ENCODE data around the gene SEZ6L2. TPM values are rescaled to one million over a fixed set of nuclear protein-coding genes. Genes with fewer than 3 reads are reported as not detected.
A peak's percentile ranks its signal among the peaks of the same experiment; 100 is the strongest.

SEZ6L2 gene
- total and polyA plus RNA-seq, 2 of the 13 experiments (the other 11 are each of a cell fraction or from before 2014, with no cell fraction given): 14.9 to 16.9 TPM

- no peak for TF ChIP-seq CBX1 (IDR thresholded peaks at IDR 0.05; ENCODE audit: low read depth)
- TF ChIP-seq ZBTB39 (CRISPR knock-in tag; IDR thresholded peaks at IDR 0.05): no peak
- TF ChIP-seq, protein P1, sequence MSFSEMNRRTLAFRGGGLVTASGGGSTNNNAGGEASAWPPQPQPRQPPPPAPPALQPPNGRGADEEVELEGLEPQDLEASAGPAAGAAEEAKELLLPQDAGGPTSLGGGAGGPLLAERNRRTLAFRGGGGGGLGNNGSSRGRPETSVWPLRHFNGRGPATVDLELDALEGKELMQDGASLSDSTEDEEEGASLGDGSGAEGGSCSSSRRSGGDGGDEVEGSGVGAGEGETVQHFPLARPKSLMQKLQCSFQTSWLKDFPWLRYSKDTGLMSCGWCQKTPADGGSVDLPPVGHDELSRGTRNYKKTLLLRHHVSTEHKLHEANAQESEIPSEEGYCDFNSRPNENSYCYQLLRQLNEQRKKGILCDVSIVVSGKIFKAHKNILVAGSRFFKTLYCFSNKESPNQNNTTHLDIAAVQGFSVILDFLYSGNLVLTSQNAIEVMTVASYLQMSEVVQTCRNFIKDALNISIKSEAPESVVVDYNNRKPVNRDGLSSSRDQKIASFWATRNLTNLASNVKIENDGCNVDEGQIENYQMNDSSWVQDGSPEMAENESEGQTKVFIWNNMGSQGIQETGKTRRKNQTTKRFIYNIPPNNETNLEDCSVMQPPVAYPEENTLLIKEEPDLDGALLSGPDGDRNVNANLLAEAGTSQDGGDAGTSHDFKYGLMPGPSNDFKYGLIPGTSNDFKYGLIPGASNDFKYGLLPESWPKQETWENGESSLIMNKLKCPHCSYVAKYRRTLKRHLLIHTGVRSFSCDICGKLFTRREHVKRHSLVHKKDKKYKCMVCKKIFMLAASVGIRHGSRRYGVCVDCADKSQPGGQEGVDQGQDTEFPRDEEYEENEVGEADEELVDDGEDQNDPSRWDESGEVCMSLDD (CRISPR knock-in tag; IDR thresholded peaks at IDR 0.05; ENCODE audit: borderline replicate concordance): 0 out of 2 replicates have a peak, but pooled peaks have one; percentile 69
- TF ChIP-seq, protein P2, sequence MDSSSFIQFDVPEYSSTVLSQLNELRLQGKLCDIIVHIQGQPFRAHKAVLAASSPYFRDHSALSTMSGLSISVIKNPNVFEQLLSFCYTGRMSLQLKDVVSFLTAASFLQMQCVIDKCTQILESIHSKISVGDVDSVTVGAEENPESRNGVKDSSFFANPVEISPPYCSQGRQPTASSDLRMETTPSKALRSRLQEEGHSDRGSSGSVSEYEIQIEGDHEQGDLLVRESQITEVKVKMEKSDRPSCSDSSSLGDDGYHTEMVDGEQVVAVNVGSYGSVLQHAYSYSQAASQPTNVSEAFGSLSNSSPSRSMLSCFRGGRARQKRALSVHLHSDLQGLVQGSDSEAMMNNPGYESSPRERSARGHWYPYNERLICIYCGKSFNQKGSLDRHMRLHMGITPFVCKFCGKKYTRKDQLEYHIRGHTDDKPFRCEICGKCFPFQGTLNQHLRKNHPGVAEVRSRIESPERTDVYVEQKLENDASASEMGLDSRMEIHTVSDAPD (CRISPR knock-in tag; IDR thresholded peaks at IDR 0.05): 0 out of 2 replicates have a peak, but pooled peaks have one; percentile 43
- peak; percentile 92; the same call in 1 of the 2 replicates for TF ChIP-seq EEA1 (CRISPR knock-in tag; IDR thresholded peaks at IDR 0.05; ENCODE audit: borderline replicate concordance)
- peak; percentile 1 for TF ChIP-seq KLF11 (CRISPR knock-in tag; IDR thresholded peaks at IDR 0.05)
- TF ChIP-seq SOX13 (IDR thresholded peaks at IDR 0.05): 0 out of 2 replicates have a peak, but pooled peaks have one; percentile 37
- peak in 1 of 2 experiments; percentile 24; a peak in 1 of 4 replicates for TF ChIP-seq SOX13 (CRISPR knock-in tag; conservative IDR thresholded peaks at IDR 0.05 in 1 of 2, IDR thresholded peaks at IDR 0.05 in 1 of 2)
- 0 out of 2 replicates have a peak, but pooled peaks have one; percentile 77 for TF ChIP-seq NAIF1 (CRISPR knock-in tag; IDR thresholded peaks at IDR 0.05; ENCODE audit: borderline replicate concordance)
- TF ChIP-seq PAF1 (CRISPR knock-in tag; IDR thresholded peaks at IDR 0.05): no peak
- TF ChIP-seq TBL1XR1 (IDR thresholded peaks at IDR 0.05; ENCODE audit: borderline replicate concordance, low read length, partially characterized antibody): no peak
- TF ChIP-seq ZNF678 (CRISPR knock-in tag; IDR thresholded peaks at IDR 0.05): 0 out of 2 replicates have a peak, but pooled peaks have one; percentile 57
- no peak for TF ChIP-seq FOSL1 (CRISPR knock-in tag; IDR thresholded peaks at IDR 0.05; ENCODE audit: borderline replicate concordance)
- peak; percentile 92 for TF ChIP-seq ZNF616 (CRISPR knock-in tag; IDR thresholded peaks at IDR 0.05; ENCODE audit: low read depth)
- TF ChIP-seq ZNF34 (CRISPR knock-in tag; IDR thresholded peaks at IDR 0.05; ENCODE audit: borderline replicate concordance): no peak
- no peak; the same call in 1 of the 2 replicates for TF ChIP-seq TIGD3 (CRISPR knock-in tag; IDR thresholded peaks at IDR 0.05; ENCODE audit: borderline replicate concordance)
- TF ChIP-seq GPN1 (CRISPR knock-in tag; IDR thresholded peaks at IDR 0.05; ENCODE audit: borderline replicate concordance): peak; percentile 55; the same call in 1 of the 2 replicates
- no peak for TF ChIP-seq PITX1 (CRISPR knock-in tag; IDR thresholded peaks at IDR 0.05)
- no peak for TF ChIP-seq ZNF841 (CRISPR knock-in tag; IDR thresholded peaks at IDR 0.05; ENCODE audit: borderline replicate concordance)
- TF ChIP-seq ZNF567 (CRISPR knock-in tag; IDR thresholded peaks at IDR 0.05; ENCODE audit: borderline replicate concordance): peak; percentile 64; the same call in 1 of the 2 replicates
- peak; percentile 52 for TF ChIP-seq HDAC2 (CRISPR knock-in tag; IDR thresholded peaks at IDR 0.05)
Observed at GRCh38 chr16:29925781-29926710, 26.7 kb upstream of the SEZ6L2 start, which contains the start of gene KCTD13 (continued).

Data from HepG2 (cell line).